Amniotic stem cell (primary cell): ENCODE data around the gene PBX4.
A peak's percentile ranks its signal among the peaks of the same experiment; 100 is the strongest.
"Not testable (repeated sequence)": the region's sequence is repeated elsewhere in the genome, so short reads cannot be mapped to it uniquely, and the experiment has no call there.

Experiments
- DNase-seq: peaks from one replicate; lab custom pipeline; 2025; lab: John Stamatoyannopoulos, UW

The PBX4 gene

DNA sequence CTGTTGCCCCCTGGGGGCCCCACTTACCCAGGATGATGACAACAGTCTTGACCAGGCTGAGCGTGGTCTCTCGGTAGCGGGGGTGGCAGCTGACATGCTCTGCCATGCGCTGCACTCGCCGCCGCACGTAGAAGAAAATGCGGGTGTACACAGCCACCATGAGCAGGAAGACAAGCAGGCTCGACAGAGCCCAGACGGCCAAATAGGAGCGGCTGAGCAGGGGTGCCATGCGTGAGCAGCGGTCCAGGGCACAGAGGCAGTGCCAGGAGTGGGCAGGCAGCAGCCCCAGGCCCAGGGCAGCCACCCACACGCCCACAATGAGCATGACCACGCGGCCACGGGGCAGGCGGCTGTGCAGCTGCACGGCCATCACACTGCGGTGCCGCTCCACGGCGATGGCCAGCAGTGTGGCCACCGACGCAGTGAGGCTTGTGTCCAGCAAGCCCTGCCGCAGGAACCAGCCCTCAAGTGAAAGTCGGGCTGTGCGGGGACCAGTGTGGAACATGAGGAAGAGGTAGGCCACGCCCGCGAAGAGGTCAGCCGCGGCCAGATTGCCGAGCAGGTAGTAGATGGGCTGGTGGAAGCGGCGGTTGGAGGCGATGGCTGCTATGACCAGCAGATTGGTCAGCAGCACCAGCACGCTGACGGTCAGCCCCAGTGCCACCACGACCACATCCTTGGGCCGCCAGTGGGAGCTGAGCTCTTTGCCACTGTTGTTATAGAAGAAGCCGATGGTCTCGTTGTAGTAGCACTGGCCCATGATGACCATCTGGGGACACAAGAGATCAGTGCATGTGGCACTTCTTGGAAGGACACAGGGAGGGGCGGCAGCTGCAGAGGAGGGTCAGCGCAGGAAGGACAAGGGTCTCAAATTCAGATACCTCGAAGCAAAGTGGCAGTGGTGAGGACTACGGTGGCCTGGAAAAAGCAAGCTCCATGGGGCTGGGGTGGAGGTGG lies 8.3 kb upstream of the PBX4 start:
- DNase-seq: no peak

- no peak for DNase-seq
Observed at GRCh38 chr19:19624032-19624570, 5.6 kb upstream of the PBX4 start.

- DNase-seq: no peak
Observed at GRCh38 chr19:19623383-19623782, 4.9 kb upstream of the PBX4 start.

DNA sequence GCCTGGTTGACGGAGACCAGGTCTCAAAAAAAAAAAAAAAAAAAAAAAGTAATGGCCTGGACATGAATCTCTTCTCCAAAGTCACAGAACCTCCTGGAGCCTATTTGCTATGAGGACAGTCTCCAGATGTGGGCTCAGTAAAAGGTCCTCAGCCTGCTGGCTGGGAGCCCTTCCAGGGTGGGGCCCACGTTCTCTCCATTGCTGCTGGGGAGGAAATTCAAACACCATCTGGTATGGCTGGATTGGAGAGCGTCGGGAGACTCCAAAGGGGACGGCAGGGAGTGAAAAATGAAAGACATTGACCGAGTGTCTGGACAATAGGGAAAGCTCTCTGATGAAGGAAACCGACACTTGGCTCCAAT lies 1.3 kb upstream of the PBX4 start:
- DNase-seq: no peak

DNA sequence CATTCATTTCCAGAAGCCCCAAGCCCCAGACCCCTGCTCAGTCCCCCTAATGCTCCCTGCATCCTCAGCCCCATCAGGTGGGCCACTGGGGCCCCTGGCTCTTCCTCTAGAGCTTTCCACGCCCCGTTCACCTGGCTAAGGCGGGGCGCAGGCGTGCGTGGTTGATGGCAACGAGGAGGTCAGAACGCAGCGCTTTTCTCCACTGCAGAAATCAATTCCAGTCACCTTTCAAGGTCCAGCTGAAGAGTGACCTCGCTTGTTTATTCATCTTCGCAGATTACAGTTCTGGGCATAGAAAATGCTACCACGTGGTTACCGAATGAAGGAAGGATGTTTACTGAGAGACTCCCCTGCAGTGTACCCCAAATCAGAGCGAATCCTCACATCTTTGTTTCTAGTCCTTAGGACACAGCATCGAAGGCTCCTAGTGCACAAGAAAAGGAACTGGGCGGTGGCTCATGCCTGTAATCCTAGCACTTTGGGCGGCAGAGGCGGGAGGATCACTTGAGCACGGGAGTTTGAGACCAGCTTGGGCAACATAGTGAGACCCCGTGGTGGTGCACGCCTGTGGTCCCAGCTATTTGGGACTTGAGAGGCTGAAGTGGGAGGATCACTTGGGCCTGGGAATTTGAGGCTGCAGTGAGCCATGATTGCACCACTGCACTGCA lies 828 bp upstream of the PBX4 start:
- no peak for DNase-seq

DNA sequence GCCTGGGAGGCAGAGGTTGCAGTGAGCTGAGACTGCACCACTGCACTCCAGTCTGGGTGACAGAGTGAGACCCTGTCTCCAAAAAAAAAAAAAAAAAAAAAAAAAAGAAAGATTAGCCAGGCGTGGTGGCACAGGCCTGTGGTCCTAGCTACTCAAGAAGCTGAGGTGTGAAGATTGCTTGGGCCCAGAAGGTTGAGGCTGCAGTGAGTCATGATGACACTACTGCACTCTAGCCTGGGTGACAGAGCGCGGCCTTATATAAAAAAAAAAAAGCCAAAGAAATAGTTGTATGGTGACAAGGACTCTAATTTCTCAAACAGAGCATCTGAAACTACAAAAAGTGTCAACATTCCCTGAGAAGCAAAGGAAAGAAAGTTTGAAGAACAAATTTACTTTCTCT lies 3.4 kb downstream of the PBX4 start:
- DNase-seq: no peak

DNA sequence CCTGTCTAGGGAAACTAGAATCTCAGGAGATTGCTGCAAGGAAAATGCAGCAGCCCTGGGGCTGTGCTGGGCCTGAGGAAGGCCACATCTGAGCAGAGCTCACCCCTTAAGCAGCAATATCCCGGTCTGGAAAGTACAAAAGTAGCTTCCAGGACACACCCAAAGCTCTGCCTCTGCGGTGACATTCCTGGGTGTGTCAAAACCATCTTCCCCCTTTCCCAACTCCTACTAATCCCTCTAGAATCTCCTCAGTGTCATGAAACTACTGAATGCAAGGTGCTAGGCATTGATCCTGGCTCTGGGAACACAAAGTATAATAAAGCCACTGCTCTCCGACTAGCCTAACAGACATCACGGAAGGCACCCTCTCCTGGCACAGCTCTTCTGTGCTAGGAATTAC lies 5.0 kb downstream of the PBX4 start:
- DNase-seq: no peak

DNA sequence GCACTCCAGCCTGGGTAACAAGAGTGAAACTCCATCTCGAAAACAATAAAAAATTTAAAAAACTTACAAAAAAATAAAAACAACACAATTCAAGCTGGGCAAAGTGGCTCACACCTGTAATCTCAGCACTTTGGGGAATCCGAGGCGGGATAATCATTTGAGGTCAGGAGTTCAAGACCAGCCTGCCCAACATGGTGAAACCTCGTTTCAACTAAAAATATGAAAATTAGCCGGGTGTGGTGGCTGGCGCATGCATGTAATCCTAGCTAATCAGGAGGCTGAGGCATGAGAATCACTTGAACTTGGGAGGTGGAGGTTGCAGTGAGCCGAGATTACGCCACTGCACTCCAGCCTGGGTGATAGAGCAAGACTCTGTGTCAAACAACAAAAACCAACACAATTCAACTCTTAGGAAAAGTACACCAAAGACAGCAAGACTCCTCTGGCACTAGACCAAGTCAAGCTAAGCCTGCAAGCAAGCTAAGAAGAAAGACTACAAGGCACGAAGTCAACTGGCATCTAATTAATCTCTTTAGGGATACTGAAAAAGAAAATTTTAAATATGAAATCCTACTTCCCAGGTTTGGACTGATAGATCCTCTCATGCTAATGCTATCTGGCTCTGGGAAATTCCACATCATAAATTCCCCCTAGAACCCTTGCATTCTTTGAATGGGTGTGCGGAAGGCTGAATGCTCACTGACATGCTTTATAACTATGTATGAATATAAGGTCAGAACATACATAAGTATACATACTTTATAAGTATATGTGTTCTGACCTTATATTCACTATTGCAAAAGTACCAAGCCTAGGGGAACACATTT lies 7.9 kb downstream of the PBX4 start:
- DNase-seq: no peak

- not testable (repeated sequence) for DNase-seq
Observed at GRCh38 chr19:19606686-19607085, 11.8 kb downstream of the PBX4 start.

DNA sequence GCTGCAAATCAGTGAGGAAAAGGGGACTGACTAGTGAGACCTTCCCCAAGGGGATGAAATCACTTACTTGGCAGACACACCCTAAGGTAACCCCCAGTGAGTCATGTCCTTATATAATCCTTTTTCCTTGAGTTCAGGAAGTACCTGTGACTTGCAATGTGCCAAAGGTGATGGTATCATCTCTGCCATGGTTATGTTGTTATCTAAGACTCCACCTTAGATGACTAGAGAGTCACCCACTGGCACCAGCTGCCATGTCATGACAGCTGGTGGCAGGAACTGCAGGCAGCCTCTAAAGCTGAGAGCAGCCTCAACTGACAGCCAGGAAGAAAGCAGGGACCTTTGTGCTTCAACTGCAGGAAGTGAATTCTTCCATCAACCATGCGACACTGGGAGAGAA lies 12.5 kb downstream of the PBX4 start:
- no peak for DNase-seq

DNA sequence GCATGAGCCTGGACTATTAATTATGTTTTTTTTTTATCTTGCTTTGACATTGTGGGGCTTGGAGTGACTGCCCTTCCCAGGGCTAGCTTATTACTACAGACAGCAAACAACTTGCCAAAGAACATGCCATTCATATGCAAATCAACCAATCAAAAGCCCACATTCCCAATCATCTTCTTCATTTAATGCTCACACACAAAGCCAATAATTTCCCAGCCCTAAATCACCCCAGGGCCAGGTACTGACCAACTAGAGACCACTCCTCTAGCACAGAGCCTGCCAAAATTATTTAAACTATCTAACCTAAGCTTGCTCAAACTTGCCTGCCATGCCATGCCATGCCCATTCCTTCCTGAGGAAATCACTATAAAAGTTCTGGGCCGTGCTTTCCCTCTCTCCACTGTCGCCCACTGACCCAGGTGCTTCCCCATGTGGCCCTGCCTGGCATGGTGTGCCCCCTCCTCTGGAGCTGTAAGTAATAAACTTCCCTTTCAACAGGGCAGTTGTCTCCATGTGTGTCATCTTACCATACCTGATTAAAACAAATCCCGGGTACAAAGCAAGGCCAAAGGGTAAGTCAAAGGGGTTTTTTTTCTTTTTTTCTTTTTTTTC lies 15.7 kb downstream of the PBX4 start:
- no peak for DNase-seq

DNA sequence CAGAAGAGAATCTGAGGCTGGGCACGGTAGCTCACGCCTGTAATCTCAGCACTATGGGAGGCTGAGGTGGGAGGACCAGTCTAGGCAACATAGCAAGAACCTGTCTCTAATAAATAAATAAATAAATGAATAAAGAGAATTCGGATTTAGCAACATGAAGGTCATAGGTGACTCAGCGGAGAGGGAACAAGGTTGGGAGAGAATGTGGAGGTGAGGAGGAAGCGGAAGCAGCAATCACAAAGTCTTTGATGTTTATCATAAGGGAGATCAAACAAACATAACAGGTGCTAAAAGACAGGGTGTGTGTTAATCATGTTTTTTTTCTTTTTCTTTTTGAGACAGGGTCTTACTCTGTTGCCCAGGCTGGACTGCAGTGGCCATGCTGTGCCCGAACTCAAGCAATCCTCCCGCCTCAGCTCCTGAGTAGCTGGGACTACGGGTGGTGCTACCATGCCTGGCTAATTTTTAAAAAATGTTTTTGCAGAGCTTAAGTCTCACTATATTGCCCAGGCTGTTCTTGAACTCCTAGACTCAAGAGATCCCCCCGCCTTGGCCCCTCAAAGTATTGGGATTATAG lies 16.3 kb downstream of the PBX4 start:
- no peak for DNase-seq

DNA sequence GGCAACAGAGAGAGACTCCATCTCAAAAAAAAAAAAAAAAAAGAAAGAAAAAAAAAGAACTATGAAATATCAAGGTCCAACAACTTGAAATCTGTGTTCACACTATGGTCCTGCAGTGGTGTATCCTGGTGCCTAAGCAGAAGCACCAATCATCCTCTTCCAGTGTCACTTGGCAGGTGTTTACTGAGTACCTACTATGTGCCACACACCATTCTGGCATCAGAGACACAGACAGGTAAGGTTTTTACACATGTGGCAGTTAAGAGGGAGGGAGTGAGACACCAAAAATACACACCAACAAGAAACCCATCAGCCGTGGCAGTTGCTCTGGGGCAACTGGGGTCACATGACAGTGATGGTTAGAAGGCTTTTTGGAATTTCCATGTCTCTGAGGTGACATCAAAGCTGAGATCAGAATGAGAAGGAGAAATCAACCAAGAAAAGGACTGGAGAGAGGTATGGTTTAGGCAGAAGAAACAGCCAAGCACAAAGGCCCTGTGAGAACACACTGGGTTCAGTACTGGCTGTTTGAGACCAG lies 17.6 kb downstream of the PBX4 start:
- DNase-seq: no peak

GRCh38 chr19:19598728-19599451 lies 19.6 kb downstream of the PBX4 start:
- not testable (repeated sequence) for DNase-seq

- no peak for DNase-seq
Observed at GRCh38 chr19:19597809-19598306, 20.6 kb downstream of the PBX4 start.

GRCh38 chr19:19595171-19595701 lies 23.3 kb downstream of the PBX4 start:
- no peak for DNase-seq

- DNase-seq: no peak
Observed at GRCh38 chr19:19594381-19594780, 24.1 kb downstream of the PBX4 start.

GRCh38 chr19:19592690-19593089 lies 25.8 kb downstream of the PBX4 start:
- DNase-seq: no peak

DNA sequence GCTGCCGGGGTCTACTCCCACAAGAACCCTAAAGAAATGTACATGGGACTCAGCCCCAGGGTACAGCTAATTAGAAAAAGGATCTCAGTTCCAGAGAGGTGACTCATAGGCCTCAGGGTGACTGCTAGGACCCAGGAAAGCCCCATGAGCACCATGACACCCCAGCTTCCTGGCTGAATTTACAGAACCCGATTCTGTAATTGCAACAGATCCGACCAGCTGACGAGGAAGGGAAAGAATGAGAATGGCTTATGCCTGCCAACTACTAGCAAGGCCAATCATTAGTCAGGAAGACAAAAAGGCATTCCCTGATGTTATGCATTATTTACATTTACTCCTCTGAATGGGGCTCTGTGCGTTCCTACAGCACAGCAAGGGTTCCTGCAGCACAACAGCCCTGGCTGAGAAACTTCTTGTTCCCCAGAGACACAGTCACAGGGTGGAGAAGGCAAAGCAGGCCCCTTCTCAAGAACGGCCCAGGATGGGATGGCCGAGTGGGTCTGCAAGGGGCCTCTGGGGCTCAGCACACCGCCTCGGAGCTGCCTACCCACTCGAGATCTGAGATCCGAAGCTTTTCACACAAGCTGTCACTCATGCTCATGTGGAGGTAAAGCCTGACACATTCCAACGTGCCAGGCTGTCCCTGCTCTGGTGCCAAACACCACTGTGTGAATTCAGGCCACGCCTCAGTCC lies 27.2 kb downstream of the PBX4 start:
- DNase-seq: peak; percentile 96
